ENCODE data around the gene DGKB.
"Not testable (repeated sequence)": the region's sequence is repeated elsewhere in the genome, so short reads cannot be mapped to it uniquely, and the experiment has no call there.

DGKB gene

GRCh38 chr7:14583518-14583917, 319.0 kb downstream of the DGKB start:
- no peak for DNase-seq (ENCODE audit: low read depth)

- no peak for DNase-seq (ENCODE audit: low read depth)
Measured at GRCh38 chr7:14582010-14582409, 320.5 kb downstream of the DGKB start.

GRCh38 chr7:14579971-14580370, 322.6 kb downstream of the DGKB start:
- DNase-seq (ENCODE audit: low read depth) = no peak

GRCh38 chr7:14576578-14576977, 326.0 kb downstream of the DGKB start:
- no peak for DNase-seq (ENCODE audit: low read depth)

- no peak for DNase-seq (ENCODE audit: low read depth)
Measured at GRCh38 chr7:14570750-14571607, 331.6 kb downstream of the DGKB start.

GRCh38 chr7:14552060-14552459, 350.5 kb downstream of the DGKB start:
- DNase-seq (ENCODE audit: low read depth) = no peak

GRCh38 chr7:14551310-14551709, 351.2 kb downstream of the DGKB start:
- DNase-seq (ENCODE audit: low read depth) = no peak

- no peak for DNase-seq (ENCODE audit: low read depth)
Measured at GRCh38 chr7:14542624-14543023, 359.9 kb downstream of the DGKB start.

GRCh38 chr7:14521183-14521582, 381.4 kb downstream of the DGKB start:
- DNase-seq (ENCODE audit: low read depth) = no peak

- no peak for DNase-seq (ENCODE audit: low read depth)
Measured at GRCh38 chr7:14510268-14510667, 392.3 kb downstream of the DGKB start.

- DNase-seq (ENCODE audit: low read depth) = no peak
Measured at GRCh38 chr7:14507617-14508016, 394.9 kb downstream of the DGKB start.

- no peak for DNase-seq (ENCODE audit: low read depth)
Measured at GRCh38 chr7:14505906-14506305, 396.6 kb downstream of the DGKB start.

- no peak for DNase-seq (ENCODE audit: low read depth)
Measured at GRCh38 chr7:14504134-14504533, 398.4 kb downstream of the DGKB start.

- DNase-seq (ENCODE audit: low read depth) = no peak
Measured at GRCh38 chr7:14503623-14504022, 398.9 kb downstream of the DGKB start.

GRCh38 chr7:14501436-14501835, 401.1 kb downstream of the DGKB start:
- no peak for DNase-seq (ENCODE audit: low read depth)

GRCh38 chr7:14497390-14497789, 405.2 kb downstream of the DGKB start:
- no peak for DNase-seq (ENCODE audit: low read depth)

- no peak for DNase-seq (ENCODE audit: low read depth)
Measured at GRCh38 chr7:14495633-14496032, 406.9 kb downstream of the DGKB start.

- no peak for DNase-seq (ENCODE audit: low read depth)
Measured at GRCh38 chr7:14487701-14488395, 414.7 kb downstream of the DGKB start.

- no peak for DNase-seq (ENCODE audit: low read depth)
Measured at GRCh38 chr7:14483663-14484062, 418.9 kb downstream of the DGKB start.

GRCh38 chr7:14480281-14480680, 422.3 kb downstream of the DGKB start:
- no peak for DNase-seq (ENCODE audit: low read depth)

GRCh38 chr7:14478834-14479510, 423.6 kb downstream of the DGKB start:
- DNase-seq (ENCODE audit: low read depth) = no peak

GRCh38 chr7:14461716-14462115, 440.8 kb downstream of the DGKB start:
- DNase-seq (ENCODE audit: low read depth) = not testable (repeated sequence)

GRCh38 chr7:14458846-14459245, 443.7 kb downstream of the DGKB start:
- not testable (repeated sequence) for DNase-seq (ENCODE audit: low read depth)

All from GM04503 (cell line).